Measurements from ENCODE around the gene GPR158.

GPR158 gene

DNA sequence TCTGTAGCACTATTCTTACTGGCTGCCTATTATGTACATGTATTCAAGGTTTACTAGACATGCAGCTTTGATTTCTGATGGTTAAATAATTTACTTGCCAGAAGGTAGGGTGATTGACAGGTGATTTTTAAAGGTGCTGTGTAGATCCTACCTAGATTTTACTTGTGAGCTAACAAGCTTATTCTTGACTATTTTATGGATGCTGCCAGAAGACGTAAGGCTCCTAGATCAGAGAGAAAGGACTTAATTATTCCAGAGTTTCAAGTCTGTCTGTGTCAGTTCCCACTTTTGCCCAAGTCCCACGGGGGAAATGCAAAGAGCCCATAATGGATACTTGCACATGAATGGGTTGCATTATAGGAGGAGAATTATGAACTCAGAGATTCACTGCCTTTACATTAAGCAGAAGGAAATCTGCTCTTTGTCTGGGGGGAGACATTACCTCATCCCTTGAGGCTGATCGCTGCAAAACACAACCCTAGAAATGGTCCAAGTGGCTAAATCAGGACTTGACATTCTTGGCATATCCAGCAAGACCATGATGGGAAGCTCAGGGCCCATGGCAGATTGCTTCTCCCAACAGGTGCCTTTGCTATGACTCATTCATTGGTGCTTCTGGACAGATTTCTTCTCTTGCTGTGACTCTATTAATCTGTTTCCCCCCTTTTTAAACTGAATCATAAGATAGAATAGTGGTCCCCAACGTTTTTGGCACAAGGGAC lies 32.1 kb downstream of the GPR158 start:
- DNase-seq (ENCODE audit: low read depth in 2 of 2), result no peak

DNA sequence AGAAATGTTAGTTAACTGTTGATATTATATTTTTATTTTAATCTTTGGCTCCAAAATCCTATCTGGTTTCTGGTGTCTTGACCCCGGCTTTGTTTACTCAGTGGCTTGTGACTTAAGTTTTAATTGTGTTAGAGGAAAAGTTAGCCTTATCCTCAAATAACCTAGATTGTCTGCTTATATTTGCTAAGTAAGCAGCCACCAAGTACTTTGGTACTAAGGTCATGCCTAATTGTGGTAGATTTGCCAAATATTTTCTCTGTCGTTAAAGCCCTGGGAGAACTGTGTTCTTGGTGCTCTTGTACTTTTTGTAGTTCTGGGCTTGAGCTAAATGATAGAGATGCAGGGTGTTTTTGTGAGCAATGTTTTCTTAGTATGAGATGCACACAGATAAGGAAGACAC lies 34.8 kb downstream of the GPR158 start:
- no peak for DNase-seq (ENCODE audit: low read depth in 2 of 2)

GRCh38 chr10:25210265-25210664 lies 35.5 kb downstream of the GPR158 start:
- DNase-seq (ENCODE audit: low read depth in 2 of 2), result no peak

- DNase-seq (ENCODE audit: low read depth in 2 of 2), result no peak
Measured at GRCh38 chr10:25220156-25220555, 45.4 kb downstream of the GPR158 start.

DNA sequence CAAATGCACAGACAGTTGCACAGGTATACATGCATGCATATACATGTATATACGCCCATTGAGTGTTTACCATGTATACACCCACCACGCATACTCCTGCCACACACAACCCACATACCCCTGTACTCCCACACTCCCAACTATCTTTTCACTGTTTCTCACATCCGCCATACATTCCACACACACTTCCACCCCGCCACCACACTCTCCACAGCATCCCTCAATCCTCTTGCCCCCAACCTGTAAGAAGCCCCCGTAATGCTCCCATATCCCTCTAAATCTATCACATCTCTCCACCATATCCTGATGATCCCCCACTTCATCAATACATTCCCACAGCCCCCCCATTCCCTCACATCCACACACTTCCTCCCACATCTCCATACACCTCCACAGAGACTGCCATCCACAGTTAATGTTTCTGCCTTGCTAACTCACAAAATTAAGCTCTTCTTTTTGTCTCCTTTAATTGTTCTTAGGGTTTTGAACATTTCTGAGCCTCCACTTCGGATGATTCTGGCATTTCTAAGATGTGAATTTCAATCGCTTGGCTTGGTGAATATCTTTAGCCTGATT lies 47.4 kb downstream of the GPR158 start:
- no peak for DNase-seq (ENCODE audit: low read depth in 2 of 2)

- no peak for DNase-seq (ENCODE audit: low read depth in 2 of 2)
Measured at GRCh38 chr10:25226775-25227682, 52.2 kb downstream of the GPR158 start.

- no peak for DNase-seq (ENCODE audit: low read depth in 2 of 2)
Measured at GRCh38 chr10:25231751-25232150, 57.0 kb downstream of the GPR158 start.

- no peak for DNase-seq (ENCODE audit: low read depth in 2 of 2)
Measured at GRCh38 chr10:25232204-25232603, 57.4 kb downstream of the GPR158 start.

DNA sequence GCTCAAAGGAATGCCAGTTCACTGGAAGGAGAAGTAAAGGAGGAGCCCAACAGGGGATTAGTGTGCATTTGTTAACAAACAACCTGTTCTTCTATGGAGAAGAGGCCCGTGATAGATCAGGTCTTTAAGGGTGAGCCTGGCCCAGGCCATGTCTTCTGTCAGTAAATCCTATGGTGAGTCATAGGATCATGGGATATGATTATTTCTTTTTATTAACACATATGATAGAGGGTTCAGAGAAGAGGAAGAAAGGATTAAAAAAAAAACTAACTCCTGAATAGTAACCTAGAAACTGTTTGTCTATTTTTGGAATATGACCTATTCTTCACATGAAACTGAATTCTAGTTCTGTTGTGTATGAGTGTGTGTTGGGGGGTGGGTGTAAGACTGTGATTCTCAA lies 70.4 kb downstream of the GPR158 start:
- DNase-seq (ENCODE audit: low read depth in 2 of 2), result no peak

DNA sequence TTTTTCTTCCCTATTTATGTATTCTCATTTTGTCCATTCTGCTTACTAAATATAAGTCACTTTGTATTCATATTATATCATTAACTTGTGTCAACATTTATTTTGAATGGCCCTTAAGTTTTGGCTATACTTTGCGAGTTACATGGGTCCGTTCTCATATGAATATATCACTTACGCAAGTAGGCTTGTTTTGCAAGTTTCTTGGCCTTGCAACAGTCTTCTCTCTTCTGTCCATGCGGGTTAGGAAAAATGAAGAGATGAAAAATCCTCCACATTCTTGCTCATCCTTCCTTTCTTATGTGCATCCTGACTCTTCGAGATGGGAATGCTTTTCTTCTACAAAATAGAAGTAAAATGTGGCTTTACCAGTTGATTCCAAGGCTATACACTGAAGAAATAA lies 82.8 kb downstream of the GPR158 start:
- DNase-seq (ENCODE audit: low read depth in 2 of 2), result no peak

DNA sequence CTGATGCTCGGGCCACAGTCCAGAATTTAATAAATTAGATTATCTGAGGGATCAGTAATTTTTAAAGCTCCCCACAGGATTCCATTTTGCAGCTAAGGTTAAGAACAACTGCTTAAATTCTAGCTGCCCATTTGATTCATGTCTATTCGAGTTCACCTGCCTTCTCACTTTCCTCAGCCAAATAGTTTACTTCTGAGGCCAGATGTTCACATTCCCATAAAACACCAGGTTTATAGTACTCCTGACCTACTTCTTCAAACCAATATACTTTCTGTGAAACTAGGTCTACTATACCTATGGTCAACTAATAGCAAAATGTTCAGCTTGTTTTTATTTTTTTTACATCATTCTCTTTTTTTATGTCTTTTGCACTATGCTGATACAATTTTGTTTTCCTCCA lies 86.3 kb downstream of the GPR158 start:
- no peak for DNase-seq (ENCODE audit: low read depth in 2 of 2)

GRCh38 chr10:25261558-25261957 lies 86.8 kb downstream of the GPR158 start:
- DNase-seq (ENCODE audit: low read depth in 2 of 2), result no peak

DNA sequence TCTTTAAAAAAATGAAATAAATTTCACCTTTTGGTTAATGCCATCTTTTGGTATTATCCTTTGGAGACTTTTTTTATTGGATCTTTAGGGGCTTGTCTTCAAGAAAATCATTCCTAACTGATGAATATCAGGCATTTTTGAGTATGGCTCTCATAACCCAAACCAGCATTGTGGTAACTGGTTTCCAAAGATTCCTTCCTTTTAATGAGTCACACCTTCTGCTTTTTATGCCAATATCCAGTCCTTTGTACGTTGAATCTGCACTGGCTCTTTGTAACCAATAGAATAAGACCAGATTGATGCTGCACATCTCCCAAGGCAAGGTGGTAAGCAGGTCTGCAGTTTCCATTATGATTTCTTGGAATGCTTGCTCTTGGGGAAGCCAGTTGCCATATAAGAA lies 89.1 kb downstream of the GPR158 start:
- no peak for DNase-seq (ENCODE audit: low read depth in 2 of 2)

DNA sequence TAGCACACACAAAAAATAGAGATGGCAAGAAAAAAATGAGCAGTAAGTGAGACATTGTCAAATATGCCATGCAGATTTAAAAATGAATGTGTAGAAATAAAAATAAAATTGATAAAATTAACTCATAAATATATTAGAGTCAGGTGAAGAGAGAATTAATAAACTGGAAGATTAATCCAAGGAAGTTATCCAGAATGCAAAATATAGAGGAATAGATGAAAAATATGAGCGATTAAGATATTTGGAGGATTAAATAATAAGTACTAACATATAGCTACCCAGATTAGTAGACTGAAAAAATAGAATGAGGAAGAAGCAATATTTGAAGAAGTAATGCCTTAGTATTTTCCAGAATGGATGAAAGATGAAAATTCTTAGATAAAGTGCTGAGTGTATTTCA lies 103.4 kb downstream of the GPR158 start:
- DNase-seq (ENCODE audit: low read depth in 2 of 2), result no peak

GRCh38 chr10:25280076-25280475 lies 105.3 kb downstream of the GPR158 start:
- no peak for DNase-seq (ENCODE audit: low read depth in 2 of 2)

DNA sequence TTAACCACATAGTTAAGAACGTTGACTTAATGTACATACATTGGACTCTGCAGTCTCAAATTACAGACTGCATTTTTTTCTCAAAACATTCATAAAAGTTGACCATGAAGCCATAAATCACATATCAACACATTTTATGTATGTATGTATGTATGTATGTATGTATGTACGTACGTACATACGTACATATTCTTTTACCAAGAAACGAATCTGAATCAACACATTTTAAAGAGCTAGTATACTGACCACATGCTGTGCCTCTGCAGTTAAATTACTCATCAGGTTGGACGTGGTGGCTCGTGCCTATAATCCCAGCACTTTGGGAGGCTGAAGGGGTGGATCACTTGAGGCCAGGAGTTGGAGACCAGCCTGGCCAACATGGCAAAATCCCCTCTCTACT lies 105.8 kb downstream of the GPR158 start:
- DNase-seq (ENCODE audit: low read depth in 2 of 2), result no peak

DNA sequence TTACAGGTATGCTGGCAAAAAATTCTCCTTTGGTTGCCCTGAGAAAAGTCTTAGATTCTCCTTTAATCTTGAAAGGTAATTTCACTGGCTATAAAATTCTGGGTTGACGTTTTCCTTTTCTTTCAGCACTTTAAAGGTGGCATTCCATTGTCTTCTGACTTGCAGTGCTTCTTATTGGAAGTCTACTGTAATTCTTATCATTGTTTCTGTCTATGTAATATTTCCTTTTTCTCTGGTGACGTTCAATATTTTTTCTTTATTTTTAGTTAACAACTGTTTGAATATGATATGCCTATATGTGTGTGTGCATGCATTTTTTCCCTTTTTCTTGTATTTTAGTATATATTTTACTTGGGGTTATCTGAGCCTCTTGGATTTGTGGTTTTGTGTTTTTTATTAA lies 111.0 kb downstream of the GPR158 start:
- no peak for DNase-seq (ENCODE audit: low read depth in 2 of 2)

DNA sequence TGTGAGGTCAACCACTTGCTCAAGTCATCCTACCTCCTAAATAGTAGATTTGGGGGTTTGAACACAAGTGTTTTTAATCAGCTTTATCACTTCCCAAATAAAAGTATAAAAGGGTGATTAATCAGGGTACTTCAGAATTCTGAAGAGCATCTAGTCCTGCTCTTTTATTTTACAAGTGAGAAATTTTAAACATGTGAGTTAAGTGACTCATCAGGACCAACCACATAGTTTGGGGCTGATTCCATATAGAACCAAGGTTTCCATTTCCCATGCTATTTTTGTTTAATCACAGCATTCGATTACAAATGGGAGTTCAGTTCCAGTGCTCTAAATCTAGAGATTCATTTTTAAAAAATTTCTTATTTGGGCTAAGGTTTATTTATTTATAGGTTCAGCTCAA lies 113.4 kb downstream of the GPR158 start:
- no peak for DNase-seq (ENCODE audit: low read depth in 2 of 2)

- no peak for DNase-seq (ENCODE audit: low read depth in 2 of 2)
Measured at GRCh38 chr10:25294032-25294926, 119.5 kb downstream of the GPR158 start.

DNA sequence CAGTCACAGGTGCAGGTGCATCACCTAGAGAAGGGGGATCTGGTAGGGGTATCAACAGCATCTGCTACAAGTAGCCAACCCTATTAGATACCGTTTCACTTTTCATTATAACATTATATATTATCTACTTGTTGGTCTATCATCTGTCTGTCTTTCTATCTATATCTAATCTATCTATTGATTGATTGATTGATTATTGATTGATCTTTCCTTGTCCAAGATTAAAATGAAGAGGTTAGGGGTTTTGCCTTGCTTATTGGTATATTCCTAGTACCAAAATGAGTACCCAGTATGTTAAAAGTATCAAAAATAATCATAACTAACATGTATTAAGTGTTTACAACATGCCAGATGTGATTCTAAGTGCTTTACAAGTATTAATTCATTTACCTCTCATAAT lies 121.5 kb downstream of the GPR158 start:
- no peak for DNase-seq (ENCODE audit: low read depth in 2 of 2)

DNA sequence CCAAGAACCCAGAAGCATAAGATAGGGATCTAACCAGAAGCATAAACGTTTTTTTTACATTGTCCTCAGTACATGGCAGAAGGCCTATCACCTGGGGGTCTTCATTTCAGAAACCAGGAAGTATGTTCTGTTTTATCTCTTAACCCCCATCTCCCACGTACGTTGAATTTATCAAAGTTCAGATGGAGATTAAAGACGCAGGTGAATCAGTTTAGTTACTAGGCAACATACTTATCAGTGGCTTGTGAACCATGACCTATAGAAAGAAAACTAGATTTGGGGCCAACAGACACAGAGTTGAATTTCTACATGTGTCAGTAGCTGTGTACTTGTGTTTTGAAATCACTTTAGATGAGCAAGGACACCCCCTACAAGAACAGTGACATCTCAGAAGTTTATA lies 122.7 kb downstream of the GPR158 start:
- no peak for DNase-seq (ENCODE audit: low read depth in 2 of 2)

DNA sequence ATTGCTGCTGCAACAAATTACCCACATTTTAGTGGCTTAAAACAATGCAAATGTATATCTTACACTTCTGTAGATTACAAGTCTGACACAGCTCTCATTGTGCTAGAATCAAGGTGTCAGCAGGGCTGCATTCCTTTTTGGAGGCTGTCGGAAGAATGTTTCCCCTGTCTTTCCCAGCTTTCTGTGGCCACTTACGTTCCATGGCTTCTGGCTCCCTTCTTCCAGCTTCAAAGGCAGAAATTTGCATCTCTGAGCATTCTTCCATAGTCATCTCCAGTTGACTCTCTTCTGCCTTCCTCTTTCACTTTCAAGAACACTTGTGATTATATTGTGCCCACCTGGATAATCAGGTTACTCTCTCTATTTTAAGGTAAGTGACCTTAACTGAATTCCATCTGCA lies 125.3 kb downstream of the GPR158 start:
- DNase-seq (ENCODE audit: low read depth in 2 of 2), result no peak
